NCI-H146 treated with DMSO at 0.1 percent for 48 hours (cell line): ENCODE data around the gene MAPK11.

Experiments used
- DNase-seq: peaks from one replicate; lab custom pipeline; 2025; ENCODE audit not compliant: unreplicated experiment; lab: John Stamatoyannopoulos, UW

The MAPK11 gene

GRCh38 chr22:50269970-50270665 lies at the start of gene MAPK11:
Gene MAPK11 (minus strand): TSS chr22:50270380. CDS start chr22:50270292, 88 bp downstream.
- DNase-seq: no peak

GRCh38 chr22:50319503-50319951 lies 49.3 kb upstream of the MAPK11 start:
- DNase-seq: no peak

- DNase-seq: no peak
Observed at GRCh38 chr22:50318698-50319411, 48.7 kb upstream of the MAPK11 start.

- no peak for DNase-seq
Observed at GRCh38 chr22:50318356-50318697, 48.1 kb upstream of the MAPK11 start.

- no peak for DNase-seq
Observed at GRCh38 chr22:50317674-50318073, 47.5 kb upstream of the MAPK11 start.

- DNase-seq: no peak
Observed at GRCh38 chr22:50317178-50317577, 47.0 kb upstream of the MAPK11 start.

GRCh38 chr22:50316114-50317065 lies 46.2 kb upstream of the MAPK11 start:
- no peak for DNase-seq

GRCh38 chr22:50315289-50316113 lies 45.3 kb upstream of the MAPK11 start:
- no peak for DNase-seq

- DNase-seq: no peak
Observed at GRCh38 chr22:50314455-50315288, 44.5 kb upstream of the MAPK11 start.

GRCh38 chr22:50314081-50314454 lies 43.9 kb upstream of the MAPK11 start:
- DNase-seq: no peak

GRCh38 chr22:50313600-50313999 lies 43.4 kb upstream of the MAPK11 start:
- DNase-seq: no peak

- no peak for DNase-seq
Observed at GRCh38 chr22:50313021-50313420, 42.8 kb upstream of the MAPK11 start.

GRCh38 chr22:50312371-50312770 lies 42.2 kb upstream of the MAPK11 start:
- DNase-seq: no peak

- no peak for DNase-seq
Observed at GRCh38 chr22:50311606-50312351, 41.6 kb upstream of the MAPK11 start.

- DNase-seq: no peak
Observed at GRCh38 chr22:50310949-50311444, 40.8 kb upstream of the MAPK11 start.

- no peak for DNase-seq
Observed at GRCh38 chr22:50310031-50310722, 40.0 kb upstream of the MAPK11 start.

- no peak for DNase-seq
Observed at GRCh38 chr22:50309601-50309991, 39.4 kb upstream of the MAPK11 start.

GRCh38 chr22:50308986-50309600 lies 38.9 kb upstream of the MAPK11 start:
- DNase-seq: no peak
